Smooth muscle cell (in vitro differentiated cells): ENCODE results near the gene BTRC. TPM values are rescaled to one million over a fixed set of nuclear protein-coding genes. Genes with fewer than 3 reads are reported as not detected.

Experiments used
- DNase-seq: peaks from one replicate; lab custom pipeline; 2025; ENCODE audit not compliant: unreplicated experiment; lab: John Stamatoyannopoulos, UW
- H2AFZ ChIP-seq: fragments of 200-600 bp; sonication (generic); 2 replicates; pipeline ENCODE4 v1.6.0; 2016; ENCODE audit warnings: antibody characterized with exemption, low read depth, mild to moderate bottlenecking
- H3F3A ChIP-seq: fragments of 200-600 bp; sonication (generic); 2 replicates; pipeline ENCODE4 v1.6.0; 2017; ENCODE audit warnings: antibody characterized with exemption, low read depth
- H3K27ac ChIP-seq: fragments of 200-600 bp; sonication (generic); 2 replicates; pipeline ENCODE4 v1.5.1; 2016; ENCODE audit warnings: low read depth, mild to moderate bottlenecking
- H3K27me3 ChIP-seq: fragments of 200-600 bp; sonication (generic); 2 replicates; pipeline ENCODE4 v1.6.1; 2016; ENCODE audit warnings: low read depth, mild to moderate bottlenecking
- H3K36me3 ChIP-seq: fragments of 200-600 bp; sonication (generic); 2 replicates; pipeline ENCODE4 v1.5.1; 2016; ENCODE audit warnings: low read depth
- H3K4me1 ChIP-seq: fragments of 200-600 bp; sonication (generic); 2 replicates; pipeline ENCODE4 v1.5.1; 2016; ENCODE audit warnings: low read depth
- H3K4me2 ChIP-seq: fragments of 200-600 bp; sonication (generic); 2 replicates; pipeline ENCODE4 v1.6.0; 2016; ENCODE audit warnings: mild to moderate bottlenecking
- H3K4me3 ChIP-seq: fragments of 200-600 bp; sonication (generic); 2 replicates; pipeline ENCODE4 v1.5.1; 2016; ENCODE audit warnings: mild to moderate bottlenecking
- H3K79me2 ChIP-seq: fragments of 200-600 bp; sonication (generic); 2 replicates; pipeline ENCODE4 v1.6.0; 2016; ENCODE audit warnings: low read depth, mild to moderate bottlenecking
- H3K9ac ChIP-seq: fragments of 200-600 bp; sonication (generic); 2 replicates; pipeline ENCODE4 v1.6.0; 2016; ENCODE audit warnings: low read depth
- H3K9me3 ChIP-seq: fragments of 200-600 bp; sonication (generic); replicated peaks from 2 replicates; pipeline ENCODE4 v1.5.1; 2016; ENCODE audit warnings: low read depth
- H4K20me1 ChIP-seq: fragments of 200-600 bp; sonication (generic); 2 replicates; pipeline ENCODE4 v1.6.0; 2016; ENCODE audit warnings: low read depth
- WGBS: methylation state at CpG from one replicate; pipeline ENCODE4 v1.1.7; 2016; ENCODE audit warnings: low lambda C conversion rate; 5-methylcytosine and 5-hydroxymethylcytosine counted together
- polyA plus RNA-seq: library from polyadenylated mRNA; unstranded; fragments of >200 nt; fragmentation: Nextera tagmentation; extraction: Ambion mirVana; gene quantifications from 2 replicates; pipeline ENCODE4 v1.2.1, GENCODE V29; 2016
- total RNA-seq: library from RNA; depleted of rRNA; stranded (reverse); fragments of >200 nt; gene quantifications from 2 replicates; pipeline ENCODE4 v1.2.3, GENCODE V29; 2014
- TF ChIP-seq, protein P1 (sequence below): fragments of 200-600 bp; sonication (generic); IDR thresholded peaks from 2 replicates; pipeline ENCODE4 v1.5.1; 2017; ENCODE audit warnings: borderline replicate concordance, mild to moderate bottlenecking, antibody characterized with exemption; ENCODE audit not compliant: insufficient read depth, poor library complexity, severe bottlenecking

Gene BTRC
- total and polyA plus RNA-seq, 2 experiments from 2014 or later = 9.6 to 16.8 TPM

DNA sequence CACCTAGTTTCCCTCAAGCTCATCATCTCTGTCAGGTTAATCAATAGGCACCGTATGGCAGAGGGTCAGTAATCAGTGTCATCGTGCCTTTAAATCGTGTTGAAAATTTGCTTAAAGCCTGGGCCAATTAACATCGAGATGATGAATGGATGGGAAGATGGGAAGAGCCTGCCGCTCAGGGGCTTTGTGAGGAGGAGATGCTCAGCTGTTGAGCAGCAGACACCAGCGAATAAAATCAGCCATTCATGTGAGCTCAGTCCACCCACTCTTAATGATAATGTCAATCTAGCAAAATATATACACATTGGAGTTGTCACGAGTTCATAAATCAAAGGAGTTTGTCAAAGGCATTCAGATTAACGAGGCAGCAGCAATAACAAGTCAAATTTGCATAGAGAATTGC is 97.7 kb downstream of the BTRC start:
- Histone ChIP-seq H3K9ac (no peak overlapping the region), H3K4me1 (peaks cover 47% of the 10 kb centered on the region), H3K79me2 (peaks cover 11% of the 10 kb centered on the region), H3K4me3 (no peak overlapping the region), H3K9me3 (no peaks in the 10 kb centered on the region), H3K36me3 (no peaks in the 10 kb centered on the region), H3F3A (peaks cover 4% of the 10 kb centered on the region), H3K27ac (no peak overlapping the region), H2AFZ (no peak overlapping the region), H3K27me3 (no peaks in the 10 kb centered on the region), H3K4me2 (no peak overlapping the region), H4K20me1 (peaks cover 99% of the 10 kb centered on the region)
- 83% methylated on average over 8 of the region's 8 CpGs for WGBS
- TF ChIP-seq, protein P1, sequence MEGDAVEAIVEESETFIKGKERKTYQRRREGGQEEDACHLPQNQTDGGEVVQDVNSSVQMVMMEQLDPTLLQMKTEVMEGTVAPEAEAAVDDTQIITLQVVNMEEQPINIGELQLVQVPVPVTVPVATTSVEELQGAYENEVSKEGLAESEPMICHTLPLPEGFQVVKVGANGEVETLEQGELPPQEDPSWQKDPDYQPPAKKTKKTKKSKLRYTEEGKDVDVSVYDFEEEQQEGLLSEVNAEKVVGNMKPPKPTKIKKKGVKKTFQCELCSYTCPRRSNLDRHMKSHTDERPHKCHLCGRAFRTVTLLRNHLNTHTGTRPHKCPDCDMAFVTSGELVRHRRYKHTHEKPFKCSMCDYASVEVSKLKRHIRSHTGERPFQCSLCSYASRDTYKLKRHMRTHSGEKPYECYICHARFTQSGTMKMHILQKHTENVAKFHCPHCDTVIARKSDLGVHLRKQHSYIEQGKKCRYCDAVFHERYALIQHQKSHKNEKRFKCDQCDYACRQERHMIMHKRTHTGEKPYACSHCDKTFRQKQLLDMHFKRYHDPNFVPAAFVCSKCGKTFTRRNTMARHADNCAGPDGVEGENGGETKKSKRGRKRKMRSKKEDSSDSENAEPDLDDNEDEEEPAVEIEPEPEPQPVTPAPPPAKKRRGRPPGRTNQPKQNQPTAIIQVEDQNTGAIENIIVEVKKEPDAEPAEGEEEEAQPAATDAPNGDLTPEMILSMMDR = no peak
- DNase-seq = no peak

DNA sequence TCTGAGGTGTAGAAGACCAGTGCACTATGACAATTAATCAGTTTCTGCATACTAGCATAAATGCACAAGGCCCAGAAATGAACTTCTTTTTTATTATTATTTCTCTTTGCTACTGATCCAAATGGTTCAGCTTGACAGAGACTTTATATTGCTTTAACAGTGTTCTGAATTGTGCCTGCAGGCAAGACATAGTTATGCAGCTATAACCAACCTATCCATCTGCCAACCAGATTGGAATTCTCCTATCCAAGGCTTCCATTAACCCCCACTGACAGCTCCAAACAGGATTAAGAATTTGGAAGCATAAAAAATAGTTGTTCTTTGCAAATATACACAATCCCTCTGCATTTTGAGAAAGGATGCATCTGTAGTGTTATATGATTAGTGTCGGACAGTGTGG is 98.2 kb downstream of the BTRC start:
- 95% methylated on average over 1 of the region's 1 CpG for WGBS
- TF ChIP-seq, protein P1 = no peak
- peaks cover 99% of the 10 kb centered on the region for H4K20me1 ChIP-seq

DNA sequence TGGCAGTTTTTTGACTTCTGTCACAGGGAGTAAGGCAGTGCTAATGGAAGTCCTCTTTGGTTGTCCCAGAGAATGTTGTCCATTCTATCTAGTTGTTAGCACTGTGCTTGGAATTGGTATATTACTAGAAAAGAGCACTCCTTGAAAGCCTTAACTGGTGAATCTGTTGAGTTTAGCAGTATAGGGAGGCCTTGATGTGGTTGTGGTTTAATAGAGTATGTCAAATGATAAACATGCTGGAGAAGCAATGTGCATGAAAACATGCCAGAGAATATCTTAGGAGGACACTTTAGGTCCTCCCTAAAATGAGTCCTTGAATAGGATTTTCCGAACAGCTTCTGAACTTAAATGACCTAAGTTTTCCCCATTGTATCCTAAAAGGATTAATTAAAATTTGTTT is 98.6 kb downstream of the BTRC start:
- Histone ChIP-seq H3K27ac (no peak overlapping the region), H3K79me2 (peaks cover 10% of the 10 kb centered on the region), H3F3A (peaks cover 4% of the 10 kb centered on the region), H3K27me3 (no peaks in the 10 kb centered on the region), H2AFZ (no peak overlapping the region), H4K20me1 (peaks cover 99% of the 10 kb centered on the region), H3K4me2 (peak overlapping the region; percentile 28), H3K36me3 (no peaks in the 10 kb centered on the region), H3K4me3 (no peak overlapping the region), H3K4me1 (peaks cover 46% of the 10 kb centered on the region), H3K9ac (no peak overlapping the region), H3K9me3 (no peaks in the 10 kb centered on the region)
- TF ChIP-seq, protein P1 = no peak
- no peak for DNase-seq
- 67% methylated on average over 1 of the region's 1 CpG for WGBS

More for the DNA sequence above, 98.2 kb downstream of the BTRC start:
- H3K4me2 ChIP-seq = peak overlapping the region; percentile 28
- no peaks in the 10 kb centered on the region for H3K36me3 ChIP-seq
- no peak for DNase-seq
- H3K27me3 ChIP-seq = no peaks in the 10 kb centered on the region
- H3K4me3 ChIP-seq = no peak overlapping the region
- H3K27ac ChIP-seq = no peak overlapping the region
- no peak overlapping the region for H2AFZ ChIP-seq
- H3K79me2 ChIP-seq = peaks cover 11% of the 10 kb centered on the region
- H3F3A ChIP-seq = peaks cover 4% of the 10 kb centered on the region
- no peak overlapping the region for H3K9ac ChIP-seq
- H3K4me1 ChIP-seq = peaks cover 46% of the 10 kb centered on the region
- H3K9me3 ChIP-seq = no peaks in the 10 kb centered on the region

DNA sequence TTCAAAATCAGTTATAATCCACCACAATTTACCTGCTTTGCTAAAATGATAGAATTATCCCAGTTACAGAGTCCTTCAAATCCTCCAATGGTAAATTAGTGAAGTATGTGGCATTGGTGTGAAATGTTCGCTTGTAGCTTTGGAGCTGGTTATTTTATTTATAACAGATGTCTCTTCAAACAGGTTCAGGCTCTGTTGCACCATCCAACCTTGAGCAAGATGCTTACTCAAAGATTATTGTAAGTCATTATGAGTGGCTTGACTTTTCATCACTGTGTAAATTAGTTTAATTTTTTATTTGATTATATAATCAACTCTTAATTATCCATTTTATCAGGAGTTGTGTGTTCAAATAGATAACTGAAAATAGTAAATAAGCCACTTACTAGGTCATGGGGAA is 99.4 kb downstream of the BTRC start:
- Histone ChIP-seq H3K4me3 (no peak overlapping the region), H4K20me1 (peaks cover 99% of the 10 kb centered on the region), H3K9me3 (no peaks in the 10 kb centered on the region), H2AFZ (no peak overlapping the region), H3K9ac (no peak overlapping the region), H3K36me3 (no peaks in the 10 kb centered on the region), H3F3A (peaks cover 4% of the 10 kb centered on the region), H3K4me1 (peaks cover 45% of the 10 kb centered on the region), H3K4me2 (peak overlapping the region; percentile 44), H3K27me3 (no peaks in the 10 kb centered on the region), H3K27ac (no peak overlapping the region), H3K79me2 (peaks cover 6% of the 10 kb centered on the region)
- TF ChIP-seq, protein P1 = no peak
- no peak for DNase-seq
- WGBS = 88% methylated on average over 1 of the region's 1 CpG
